Right cardiac atrium (tissue), 5 donors: ENCODE data around the gene ENOX2. TPM values are rescaled to one million over a fixed set of nuclear protein-coding genes. Genes with fewer than 3 reads are reported as not detected.

Experiments
- ATAC-seq, 2 donors: fragments of 200-7000 bp; cut with Tn5 transposase; one replicate each; pipeline versions ENCODE4 v1.8.0 to v1.9.1; 2020; ENCODE audit warnings: moderate library complexity in 2 of 2, mild to moderate bottlenecking in 1 of 2
- DNase-seq, 3 donors: peaks; one replicate each; pipeline ENCODE4 v3.0.0-alpha.2; 2020
- H3K27ac ChIP-seq: one replicate; pipeline ENCODE4 v1.5.1; 2013; ENCODE audit warnings: mild to moderate bottlenecking, low read length, control low read depth, moderate library complexity
- H3K27me3 ChIP-seq: one replicate; pipeline ENCODE4 v1.6.1; 2013; ENCODE audit not compliant: control insufficient read depth, insufficient read depth
- H3K4me1 ChIP-seq: one replicate; pipeline ENCODE4 v1.6.1; 2013; ENCODE audit warnings: low read length; ENCODE audit not compliant: control insufficient read depth, insufficient read depth
- H3K4me3 ChIP-seq: one replicate; pipeline ENCODE4 v1.5.1; 2013; ENCODE audit warnings: low read length, control low read depth
- H3K9me3 ChIP-seq: one replicate; pipeline ENCODE4 v1.6.1; 2013; ENCODE audit warnings: low read length; ENCODE audit not compliant: control insufficient read depth
- WGBS: extraction: QIAGEN DNeasy Blood & Tissue Kit; methylation state at CpG from one replicate; pipeline ENCODE4 v1.1.7; 2013; 5-methylcytosine and 5-hydroxymethylcytosine counted together
- intact Hi-C, 4 donors: fragments of 100-400 bp; cut with DNase I; formaldehyde crosslinking; loops; one replicate each; pipeline versions ENCODE4 v1.11.0 to v1.14.0; 2022 to 2023
- polyA plus RNA-seq: library from polyadenylated mRNA; stranded (reverse); fragments of 200-250 nt; gene quantifications from one replicate; pipeline ENCODE4 v1.2.3, GENCODE V29; 2013
- total RNA-seq, 4 donors: library from RNA; stranded (reverse); fragmentation: NEBNext Ultra II Directional; extraction: Animal tissue kit (Norgen Biotek cat#: 25700); gene quantifications; one replicate each; pipeline ENCODE4 v1.2.1, GENCODE V29; 2021
- donor health status: healthy with polysubstance abuse.
- donor health status: DM: no; HTN: yes; CAD: no.
- donor health status: DM: no; HTN: no; CAD: no.
- donor health status: DM: no; HTN: yes; CAD: no; lungs with severe emphysema.
- donor health status: DM: yes; HTN: yes; CAD: no.

Gene ENOX2
- total and polyA plus RNA-seq, 5 donors: 6.2 to 20.1 (median 17.7) TPM

DNA sequence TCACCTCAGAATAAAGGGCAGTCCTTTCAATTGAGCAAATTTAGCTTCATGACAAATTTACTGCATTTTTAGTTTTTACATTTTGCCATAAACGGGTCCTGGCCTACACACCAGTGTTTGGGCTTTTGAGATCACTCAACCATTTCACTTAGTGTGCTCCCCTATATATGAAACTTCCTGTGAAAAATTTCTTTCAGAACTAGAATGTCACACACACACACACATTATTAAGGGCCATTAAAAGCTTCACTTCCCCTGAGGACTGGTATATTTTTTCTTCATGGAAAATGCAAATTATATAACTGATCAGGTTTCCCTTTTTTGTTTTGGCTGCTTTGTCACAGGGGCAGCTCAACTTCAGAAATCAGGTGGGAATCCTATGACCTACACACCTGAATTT, 206.5 kb downstream of the ENOX2 start:
- no peaks in the 10 kb centered on the region for H3K9me3 ChIP-seq
- DNase-seq: no peak
- WGBS: 91% methylated on average over 1 of the region's 1 CpG
- no peak overlapping the region for H3K4me3 ChIP-seq
- intact Hi-C loops: no loop called here
- H3K27ac ChIP-seq: no peak overlapping the region
- no peaks in the 10 kb centered on the region for H3K4me1 ChIP-seq
- no peak for ATAC-seq
- H3K27me3 ChIP-seq: no peaks in the 10 kb centered on the region

DNA sequence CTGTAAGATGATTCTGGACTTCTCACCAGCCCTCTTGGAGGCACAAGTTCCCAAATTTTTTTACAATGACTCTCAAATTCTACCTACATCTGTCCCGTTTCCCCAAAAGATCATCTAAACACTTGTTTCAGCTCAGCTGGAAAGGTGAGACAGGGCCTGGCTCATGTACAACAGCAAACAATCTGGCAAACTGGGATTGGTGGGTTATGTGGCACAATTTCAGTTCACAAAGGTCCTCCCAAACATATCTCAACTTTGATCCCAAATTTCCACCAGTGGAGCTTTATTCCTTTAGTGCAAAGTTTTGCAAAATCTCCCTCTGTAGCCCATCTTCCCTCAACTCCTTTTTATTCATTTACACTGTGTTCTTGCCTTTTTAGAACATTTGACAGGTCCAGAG, 207.1 kb downstream of the ENOX2 start:
- intact Hi-C loops: no loop called here

DNA sequence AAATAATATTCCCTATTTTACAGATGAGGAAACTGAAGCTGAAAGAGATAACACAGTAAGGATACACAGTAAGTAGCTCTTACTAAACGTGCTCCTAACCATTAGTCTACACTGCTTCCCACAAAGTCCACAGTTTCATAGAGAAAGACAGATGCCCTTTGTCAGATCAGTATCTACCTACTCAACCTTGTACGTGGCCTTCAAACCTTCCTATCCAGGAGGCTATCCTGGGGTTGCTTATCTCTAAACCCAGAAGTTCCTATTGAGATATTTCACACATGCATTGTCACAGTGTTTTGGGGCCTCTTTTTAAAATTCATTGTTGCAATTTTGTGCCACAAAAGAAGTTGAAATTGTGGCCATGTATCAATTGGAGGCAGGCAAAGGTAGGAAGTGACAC, 208.0 kb downstream of the ENOX2 start:
- no peaks in the 10 kb centered on the region for H3K9me3 ChIP-seq
- H3K27ac ChIP-seq: no peak overlapping the region
- ATAC-seq: no peak
- no peak for DNase-seq
- no peak overlapping the region for H3K4me3 ChIP-seq
- 70% methylated on average over 2 of the region's 2 CpGs for WGBS
- intact Hi-C loops: no loop called here
- no peaks in the 10 kb centered on the region for H3K27me3 ChIP-seq
- H3K4me1 ChIP-seq: no peaks in the 10 kb centered on the region

More for the DNA sequence above, 207.1 kb downstream of the ENOX2 start:
- WGBS: 93% methylated on average over 1 of the region's 1 CpG
- ATAC-seq (no peak), DNase-seq (no peak)
- H3K27me3 ChIP-seq: no peaks in the 10 kb centered on the region
- no peaks in the 10 kb centered on the region for H3K9me3 ChIP-seq
- H3K4me1 ChIP-seq: no peaks in the 10 kb centered on the region
- H3K27ac ChIP-seq: no peak overlapping the region
- H3K4me3 ChIP-seq: no peak overlapping the region

DNA sequence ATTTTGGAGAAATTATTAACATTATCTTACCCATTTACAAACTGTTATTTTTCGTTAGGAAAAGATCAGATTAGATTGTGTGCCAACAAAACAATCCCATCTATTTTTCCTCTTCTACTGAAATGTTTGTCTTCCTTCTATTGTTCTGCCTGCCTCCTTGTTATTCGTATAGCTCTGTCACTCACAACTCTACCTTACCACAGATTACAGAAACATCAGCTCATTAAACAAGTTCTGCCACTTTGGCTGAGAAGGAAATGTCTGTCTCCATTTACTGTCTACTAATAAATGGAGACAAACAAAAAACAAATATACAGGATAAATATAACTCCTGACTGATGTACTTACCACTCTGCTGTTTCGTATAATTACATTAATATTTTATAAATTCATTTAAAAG, 211.4 kb downstream of the ENOX2 start:
- Histone ChIP-seq H3K27ac (no peak overlapping the region), H3K4me1 (no peaks in the 10 kb centered on the region), H3K9me3 (no peaks in the 10 kb centered on the region), H3K27me3 (no peaks in the 10 kb centered on the region), H3K4me3 (no peak overlapping the region)
- ATAC-seq: no peak
- intact Hi-C loops: no loop called here
- WGBS: 67% methylated on average over 3 of the region's 3 CpGs
- no peak for DNase-seq

DNA sequence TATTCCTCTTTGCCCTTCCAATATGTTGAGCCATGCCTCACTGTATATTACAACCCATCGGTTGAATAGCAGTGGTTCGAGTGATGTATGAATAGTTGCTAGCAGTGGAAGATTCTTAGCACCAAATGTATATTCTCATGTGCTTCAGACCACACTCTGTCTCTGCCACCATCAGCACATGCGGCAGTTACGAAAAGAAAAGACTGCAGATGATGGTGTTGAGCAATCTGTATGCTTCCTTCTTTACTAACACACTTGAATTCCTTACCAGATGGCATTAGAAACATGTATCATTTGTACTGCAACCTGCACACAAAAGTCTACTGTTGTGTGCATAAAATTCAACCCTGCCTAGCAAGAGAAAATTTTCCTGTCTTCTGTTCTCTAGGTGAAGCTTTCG, 214.6 kb downstream of the ENOX2 start:
- Histone ChIP-seq H3K4me3 (no peak overlapping the region), H3K4me1 (no peaks in the 10 kb centered on the region), H3K27me3 (no peaks in the 10 kb centered on the region), H3K27ac (no peak overlapping the region), H3K9me3 (no peaks in the 10 kb centered on the region)
- intact Hi-C loops: no loop called here
- DNase-seq (no peak), ATAC-seq (no peak)
- 95% methylated on average over 5 of the region's 5 CpGs for WGBS

DNA sequence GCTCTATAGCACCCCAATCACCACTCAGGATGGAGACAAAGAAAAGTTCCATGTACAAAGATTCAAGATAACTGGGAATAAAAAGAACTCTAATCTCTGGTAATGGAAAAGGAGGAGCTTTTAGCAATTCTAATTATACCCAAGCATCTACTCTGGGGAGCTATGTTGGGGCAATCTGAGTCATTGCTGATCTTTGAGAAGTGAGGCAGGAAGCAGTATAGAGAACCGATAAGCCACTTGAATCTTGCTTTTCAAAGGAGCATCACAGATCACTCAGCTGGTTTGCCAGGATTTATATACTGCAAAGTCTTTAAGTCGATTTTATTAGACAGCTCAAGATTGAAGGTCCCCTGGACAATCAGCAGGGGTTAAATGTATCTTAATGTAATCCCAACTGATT, 220.0 kb downstream of the ENOX2 start:
- 28% methylated on average over 2 of the region's 2 CpGs for WGBS
- H3K4me1 ChIP-seq: no peaks in the 10 kb centered on the region
- H3K27me3 ChIP-seq: no peaks in the 10 kb centered on the region
- no peaks in the 10 kb centered on the region for H3K9me3 ChIP-seq
- intact Hi-C loops: no loop called here
- no peak overlapping the region for H3K4me3 ChIP-seq
- DNase-seq (no peak), ATAC-seq (peak in 1 of 2 donors; percentile 36)
- no peak overlapping the region for H3K27ac ChIP-seq

DNA sequence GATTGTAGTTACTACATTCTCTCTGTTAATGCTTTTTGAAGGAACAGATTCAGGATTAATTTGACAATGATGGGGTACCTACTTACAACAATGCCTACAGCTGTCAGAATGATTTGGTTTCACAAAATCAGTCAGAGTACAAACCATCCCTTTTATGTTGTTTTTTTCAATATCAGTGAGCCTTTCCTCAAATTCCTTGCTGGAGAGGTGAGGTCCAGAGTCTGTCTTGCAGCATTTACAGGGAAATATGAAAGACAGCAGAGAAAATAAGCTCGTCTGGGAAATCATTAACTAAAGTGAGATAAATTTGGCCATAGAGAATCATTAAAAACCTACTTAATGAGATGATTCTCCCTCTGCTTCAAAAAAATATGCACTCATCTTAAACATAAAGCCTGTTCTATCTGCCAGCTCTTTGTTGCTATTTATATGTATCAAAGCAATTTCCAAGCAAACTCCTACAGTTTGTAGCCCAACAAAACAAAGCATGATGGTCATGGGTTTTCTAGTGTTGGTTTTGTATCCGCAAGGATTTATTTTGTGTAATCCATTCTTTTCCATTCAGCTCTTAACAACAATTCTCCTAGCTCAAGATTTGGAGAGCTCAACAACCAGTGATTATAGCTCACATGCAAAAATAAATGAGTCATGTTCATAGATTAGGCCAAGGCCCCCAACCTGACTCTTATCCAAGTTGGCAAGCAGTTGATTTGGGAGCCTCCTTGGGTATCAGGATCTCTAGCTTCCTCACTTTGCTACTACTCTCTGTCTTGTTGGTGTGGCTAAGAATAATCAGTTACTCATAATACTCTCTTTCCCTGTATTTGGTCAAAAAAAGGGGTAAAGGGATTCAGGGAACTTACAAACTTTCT, 222.6 kb downstream of the ENOX2 start:
- intact Hi-C loops: no loop called here
- Histone ChIP-seq H3K27ac (no peak overlapping the region), H3K4me1 (no peaks in the 10 kb centered on the region), H3K27me3 (no peaks in the 10 kb centered on the region), H3K4me3 (no peak overlapping the region), H3K9me3 (no peaks in the 10 kb centered on the region)
- 69% methylated on average over 2 of the region's 2 CpGs for WGBS
- DNase-seq (peak in 1 of 3 donors; percentile 10), ATAC-seq (peak in 1 of 2 donors; percentile 38)

DNA sequence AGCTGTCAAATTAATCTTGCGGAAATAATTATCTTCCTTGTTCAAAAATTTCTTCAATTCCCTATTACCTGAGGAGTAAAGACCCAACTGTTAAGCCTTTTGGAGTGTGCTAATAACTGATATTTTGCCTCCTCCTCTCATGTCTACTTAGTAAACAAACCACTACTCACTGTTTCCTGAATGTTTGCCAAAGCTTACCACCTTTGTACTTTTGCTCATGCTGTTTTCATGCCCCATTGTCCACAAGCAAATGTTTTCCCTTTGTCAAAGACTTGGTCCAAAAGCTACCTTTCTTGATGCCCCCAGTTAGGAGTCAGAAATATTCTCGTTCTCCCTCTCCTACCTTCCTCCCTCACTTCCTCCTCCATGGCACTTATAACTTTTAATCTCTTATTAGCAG, 226.1 kb downstream of the ENOX2 start:
- Histone ChIP-seq H3K9me3 (no peaks in the 10 kb centered on the region), H3K27ac (no peak overlapping the region), H3K27me3 (no peaks in the 10 kb centered on the region), H3K4me1 (no peaks in the 10 kb centered on the region), H3K4me3 (no peak overlapping the region)
- no peak for ATAC-seq
- intact Hi-C loops: no loop called here
- no peak for DNase-seq
- WGBS: 87% methylated on average over 2 of the region's 2 CpGs

DNA sequence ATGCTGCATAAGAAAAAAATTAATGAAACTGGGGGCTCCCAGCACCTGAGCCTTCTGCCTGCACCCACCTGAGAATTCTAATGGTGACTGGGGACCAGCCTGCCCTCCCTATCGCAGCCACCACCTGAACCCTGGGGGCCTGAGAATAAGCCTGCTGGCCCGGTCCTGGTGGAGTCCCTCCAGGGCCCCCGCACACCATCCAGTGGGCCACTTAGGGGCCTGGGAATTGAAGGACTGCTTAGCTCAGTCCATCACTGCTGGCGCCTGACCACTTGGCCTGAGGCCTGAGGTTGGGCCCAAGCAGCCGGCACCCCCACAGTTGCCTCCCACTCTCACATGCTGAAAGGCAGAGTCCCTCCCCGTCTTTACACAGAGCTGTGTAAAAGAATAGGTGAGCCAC, 230.8 kb downstream of the ENOX2 start:
- intact Hi-C loops: no loop called here
- 85% methylated on average over 6 of the region's 6 CpGs for WGBS
- Histone ChIP-seq H3K4me3 (no peak overlapping the region), H3K27me3 (no peaks in the 10 kb centered on the region), H3K9me3 (no peaks in the 10 kb centered on the region), H3K27ac (no peak overlapping the region), H3K4me1 (no peaks in the 10 kb centered on the region)
- ATAC-seq (no peak), DNase-seq (no peak)

DNA sequence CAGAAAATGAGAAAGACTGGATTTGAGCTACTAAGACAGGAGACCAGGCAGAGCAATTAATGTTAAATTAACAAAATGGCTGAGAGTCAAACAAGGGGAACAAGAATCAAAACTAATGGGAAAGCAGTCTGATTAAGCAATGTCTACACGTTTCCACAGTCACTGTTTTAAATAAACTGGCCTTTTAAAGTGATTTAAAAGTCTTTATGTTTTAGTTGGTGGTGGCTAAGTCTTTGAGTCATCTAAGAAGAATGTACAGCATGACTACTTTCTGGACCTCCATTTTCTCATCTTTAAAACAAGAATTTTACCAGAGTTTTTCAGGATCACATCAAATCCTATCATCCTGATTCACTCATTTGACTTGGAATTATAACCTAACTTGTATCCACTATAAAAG, 233.8 kb downstream of the ENOX2 start:
- H3K4me1 ChIP-seq: no peaks in the 10 kb centered on the region
- 83% methylated on average over 1 of the region's 1 CpG for WGBS
- intact Hi-C loops: no loop called here
- H3K27me3 ChIP-seq: no peaks in the 10 kb centered on the region
- H3K9me3 ChIP-seq: no peaks in the 10 kb centered on the region
- no peak for ATAC-seq
- DNase-seq: no peak
- no peak overlapping the region for H3K27ac ChIP-seq
- H3K4me3 ChIP-seq: no peak overlapping the region

DNA sequence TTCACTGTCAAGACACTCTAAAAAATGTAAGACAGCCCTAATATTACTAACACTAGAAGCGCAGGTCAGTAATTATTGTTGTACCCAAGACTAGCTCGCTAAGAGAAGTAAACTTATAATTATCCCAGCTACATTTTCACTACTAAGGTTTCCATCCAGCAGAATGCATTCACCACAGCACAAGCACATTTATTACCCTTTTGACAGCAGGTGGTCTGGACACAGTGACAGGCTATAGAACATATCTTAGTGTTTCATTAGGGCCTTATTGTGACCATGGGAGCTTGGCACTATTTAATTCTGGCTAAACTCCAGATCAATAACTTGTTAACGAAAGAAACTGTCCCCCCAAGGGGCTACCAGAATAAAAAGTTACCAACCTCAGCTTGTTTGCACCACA, 237.7 kb downstream of the ENOX2 start:
- DNase-seq (no peak), ATAC-seq (no peak)
- 89% methylated on average over 3 of the region's 3 CpGs for WGBS
- H3K4me1 ChIP-seq: no peaks in the 10 kb centered on the region
- no peak overlapping the region for H3K27ac ChIP-seq
- intact Hi-C loops: no loop called here
- H3K9me3 ChIP-seq: no peaks in the 10 kb centered on the region
- H3K27me3 ChIP-seq: no peaks in the 10 kb centered on the region
- H3K4me3 ChIP-seq: no peak overlapping the region

DNA sequence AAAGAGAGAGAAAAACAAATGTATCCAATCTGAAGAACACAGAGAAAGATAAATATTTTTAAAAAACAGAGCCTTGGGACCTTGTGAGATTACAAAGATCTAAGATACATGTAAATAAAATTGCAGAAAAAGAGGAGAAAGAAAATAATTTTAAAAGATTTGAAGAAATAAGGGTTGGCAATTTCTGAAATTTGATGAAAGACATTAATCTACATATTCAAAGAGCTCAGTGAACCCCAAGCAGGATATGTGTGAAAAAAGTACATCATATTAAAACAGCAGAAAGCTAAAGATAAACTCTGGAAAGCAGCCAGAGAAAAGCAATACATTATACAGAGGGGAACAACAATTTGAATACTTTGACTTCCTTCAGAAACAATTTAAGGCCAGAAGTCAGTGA, 244.7 kb downstream of the ENOX2 start:
- H3K4me1 ChIP-seq: no peaks in the 10 kb centered on the region
- ATAC-seq (no peak), DNase-seq (no peak)
- H3K9me3 ChIP-seq: no peaks in the 10 kb centered on the region
- intact Hi-C loops: no loop called here
- no peaks in the 10 kb centered on the region for H3K27me3 ChIP-seq
- no peak overlapping the region for H3K4me3 ChIP-seq
- H3K27ac ChIP-seq: no peak overlapping the region
